Activated CD4-positive, alpha-beta T cell treated with anti-CD3 and anti-CD28 coated beads for 1 hour (primary cell): ENCODE data around the gene C2orf78.
A peak's percentile ranks its signal among the peaks of the same experiment; 100 is the strongest.
"Not testable (repeated sequence)": the region's sequence is repeated elsewhere in the genome, so short reads cannot be mapped to it uniquely, and the experiment has no call there.

Experiments
- DNase-seq: peaks from one replicate; pipeline ENCODE4 v3.0.0-alpha.2; 2020

C2orf78 gene

GRCh38 chr2:73783883-73784282 is at the start of gene C2orf78:
Gene C2orf78 (plus strand): TSS chr2:73784183. CDS start chr2:73784310, 127 bp downstream.
- DNase-seq = not testable (repeated sequence)

- no peak for DNase-seq
Observed at GRCh38 chr2:73736378-73736777, 47.6 kb upstream of the C2orf78 start.

GRCh38 chr2:73736855-73737779 is 46.9 kb upstream of the C2orf78 start, which contains the start of gene TPRKB:
Gene TPRKB (minus strand): TSS chr2:73737345. CDS start chr2:73734569, 2,776 bp downstream.
- DNase-seq = peak; percentile 89

GRCh38 chr2:73739101-73739500 is 44.9 kb upstream of the C2orf78 start:
- no peak for DNase-seq

GRCh38 chr2:73740767-73741166 is 43.2 kb upstream of the C2orf78 start:
- no peak for DNase-seq

GRCh38 chr2:73746015-73746876 is 37.7 kb upstream of the C2orf78 start:
- DNase-seq = no peak

GRCh38 chr2:73746877-73747208 is 37.1 kb upstream of the C2orf78 start:
- no peak for DNase-seq

- no peak for DNase-seq
Observed at GRCh38 chr2:73749314-73749713, 34.7 kb upstream of the C2orf78 start.

GRCh38 chr2:73754332-73754731 is 29.7 kb upstream of the C2orf78 start:
- DNase-seq = not testable (repeated sequence)

- DNase-seq = no peak
Observed at GRCh38 chr2:73759285-73759764, 24.7 kb upstream of the C2orf78 start.

- no peak for DNase-seq
Observed at GRCh38 chr2:73759904-73760303, 24.1 kb upstream of the C2orf78 start.

- no peak for DNase-seq
Observed at GRCh38 chr2:73762571-73762970, 21.4 kb upstream of the C2orf78 start.

GRCh38 chr2:73764945-73765344 is 19.0 kb upstream of the C2orf78 start:
- DNase-seq = no peak

GRCh38 chr2:73766349-73766748 is 17.6 kb upstream of the C2orf78 start:
- no peak for DNase-seq

GRCh38 chr2:73766994-73767393 is 17.0 kb upstream of the C2orf78 start:
- DNase-seq = no peak

- DNase-seq = no peak
Observed at GRCh38 chr2:73770725-73771124, 13.3 kb upstream of the C2orf78 start.

- DNase-seq = no peak
Observed at GRCh38 chr2:73772819-73773218, 11.2 kb upstream of the C2orf78 start.

GRCh38 chr2:73776381-73776780 is 7.6 kb upstream of the C2orf78 start:
- no peak for DNase-seq

GRCh38 chr2:73776869-73777519 is 7.0 kb upstream of the C2orf78 start:
- DNase-seq = no peak

- not testable (repeated sequence) for DNase-seq
Observed at GRCh38 chr2:73778867-73779466, 5.0 kb upstream of the C2orf78 start.

- DNase-seq = peak; percentile 90
Observed at GRCh38 chr2:73779467-73780236, 4.3 kb upstream of the C2orf78 start, which contains the start of gene DUSP11. Gene DUSP11 (minus strand): TSS chr2:73780103. CDS start chr2:73779974, 129 bp downstream.

GRCh38 chr2:73780237-73780582 is 3.8 kb upstream of the C2orf78 start:
- no peak for DNase-seq
